GM12878 (cell line): ENCODE measurements around the gene KLC4. TPM values are rescaled to one million over a fixed set of nuclear protein-coding genes. Genes with fewer than 3 reads are reported as not detected.

ENCODE experiments used
- CHD2 ChIP-seq: IDR thresholded peaks from 2 replicates; pipeline ENCODE4 v1.6.1; 2011; ENCODE audit warnings: low read depth, low read length, improper control_type of control experiment, borderline replicate concordance
- CREM ChIP-seq: IDR thresholded peaks from 2 replicates; pipeline ENCODE4 v1.6.1; 2014; ENCODE audit warnings: antibody characterized with exemption, low read depth
- GATAD2B ChIP-seq: fragments of 450-650 bp; conservative IDR thresholded peaks from 2 replicates; pipeline ENCODE4 v1.6.1; 2017; ENCODE audit warnings: low read depth, mild to moderate bottlenecking, moderate library complexity
- IKZF2 ChIP-seq, 2 experiments: fragments of 450-650 bp; IDR thresholded peaks; 2 replicates each; pipeline ENCODE4 v1.6.1; 2017; ENCODE audit warnings: mild to moderate bottlenecking in 2 of 2, moderate library complexity in 2 of 2
- IRF3 ChIP-seq: fragments of 450-650 bp; IDR thresholded peaks from 2 replicates; pipeline ENCODE4 v1.6.1; 2014; ENCODE audit warnings: mild to moderate bottlenecking
- LARP7 ChIP-seq: fragments of 450-650 bp; IDR thresholded peaks from 2 replicates; pipeline ENCODE4 v1.6.1; 2017; ENCODE audit warnings: mild to moderate bottlenecking
- MXI1 ChIP-seq: fragments of 150-350 bp; IDR thresholded peaks from 2 replicates; pipeline ENCODE4 v1.6.1; 2011; ENCODE audit warnings: low read depth, mild to moderate bottlenecking, inconsistent platforms, low read length, improper control_type of control experiment
- NR2C1 ChIP-seq: fragments of 450-650 bp; IDR thresholded peaks from 2 replicates; pipeline ENCODE4 v1.6.1; 2017; ENCODE audit warnings: antibody characterized with exemption, mild to moderate bottlenecking, moderate library complexity
- NR2F1 ChIP-seq: fragments of 450-650 bp; conservative IDR thresholded peaks from 2 replicates; pipeline ENCODE4 v1.6.1; 2017; ENCODE audit warnings: mild to moderate bottlenecking
- NRF1 ChIP-seq: conservative IDR thresholded peaks from 2 replicates; pipeline ENCODE4 v1.6.1; 2011; ENCODE audit warnings: mild to moderate bottlenecking, low read depth, low read length, improper control_type of control experiment
- PBX3 ChIP-seq: IDR thresholded peaks from 2 replicates; pipeline ENCODE4 v1.6.1; 2011; ENCODE audit warnings: mild to moderate bottlenecking, low read depth, low read length, moderate library complexity; ENCODE audit not compliant: insufficient replicate concordance
- POLR2A ChIP-seq: IDR thresholded peaks from 2 replicates; pipeline ENCODE4 v1.6.1; 2011; ENCODE audit warnings: low read depth, mild to moderate bottlenecking, low read length
- RAD51 ChIP-seq: fragments of 450-650 bp; IDR thresholded peaks from 2 replicates; pipeline ENCODE4 v1.6.1; 2016; ENCODE audit warnings: moderate library complexity, mild to moderate bottlenecking, inconsistent platforms
- RELB ChIP-seq: fragments of 450-650 bp; IDR thresholded peaks from 2 replicates; pipeline ENCODE4 v1.6.1; 2017; ENCODE audit warnings: low read depth, mild to moderate bottlenecking, moderate library complexity
- SIN3A ChIP-seq: IDR thresholded peaks from 2 replicates; pipeline ENCODE4 v1.6.1; 2012; ENCODE audit warnings: low read depth, low read length, improper control_type of control experiment
- SIX5 ChIP-seq: IDR thresholded peaks from 2 replicates; pipeline ENCODE4 v1.6.1; 2011; ENCODE audit warnings: mild to moderate bottlenecking, low read depth, low read length, moderate library complexity; ENCODE audit not compliant: severe bottlenecking
- SKIL ChIP-seq: fragments of 450-650 bp; IDR thresholded peaks from 2 replicates; pipeline ENCODE4 v1.6.1; 2017; ENCODE audit warnings: mild to moderate bottlenecking, low read depth, inconsistent platforms; ENCODE audit not compliant: poor library complexity, severe bottlenecking
- SUPT20H ChIP-seq: IDR thresholded peaks from 2 replicates; pipeline ENCODE4 v1.6.1; 2011; ENCODE audit warnings: low read depth, mild to moderate bottlenecking, low read length, moderate library complexity, borderline replicate concordance; ENCODE audit not compliant: control insufficient read depth
- TBL1XR1 ChIP-seq: IDR thresholded peaks from 2 replicates; pipeline ENCODE4 v1.6.1; 2012; ENCODE audit warnings: low read depth, low read length, improper control_type of control experiment
- polyA plus RNA-seq, 11 experiments: library from polyadenylated mRNA; depleted of rRNA in 4 of 11; unstranded in 6 of 11; stranded (reverse) in 5 of 11; fragments of >200 nt; fragmentation: Nextera tagmentation in 4 of 11; fragmentation: Illumina TruSeq in 1 of 11; extraction: Ambion mirVana in 4 of 11; extraction: Trizol in 1 of 11; gene quantifications; 1 replicate in 1 of 11; 2 replicates in 10 of 11; pipeline versions ENCODE4 v1.2.1 to v1.2.3, GENCODE V29; 2011 to 2016; ENCODE audit warnings: inconsistent platforms in 2 of 11, missing spikeins in 2 of 11, low read depth in 1 of 11
- total RNA-seq, 4 experiments: library from RNA; depleted of rRNA in 3 of 4; stranded (reverse); fragments of >200 nt in 3 of 4; fragmentation: Illumina TruSeq in 1 of 4; extraction: Trizol in 1 of 4; gene quantifications; 2 replicates each; pipeline versions ENCODE4 v1.2.1 to v1.2.3, GENCODE V29; 2013 to 2021

The KLC4 gene
- total and polyA plus RNA-seq, 10 of the 15 experiments (the other 5 are each of a cell fraction or from before 2014, with no cell fraction given) = 0.90 to 13.4 (median 6.9) TPM

- TF ChIP-seq SUPT20H (no peak), NR2C1 (no peak), MXI1 (peak; percentile 88), LARP7 (no peak), IRF3 (no peak), SIX5 (peak; percentile 88), RELB (peak; percentile 22; the same call in 1 of the 2 replicates), NR2F1 (no peak), NRF1 (peak; percentile 57), TBL1XR1 (no peak), CREM (peak; percentile 85), PBX3 (peak; percentile 96), RAD51 (peak; percentile 38; the same call in 1 of the 2 replicates), CHD2 (peak; percentile 68; the same call in 1 of the 2 replicates), POLR2A (peak; percentile 82), SKIL (no peak), SIN3A (peak; percentile 89), IKZF2 (IDR thresholded peaks at IDR 0.05) (no peak), GATAD2B (no peak)
- TF ChIP-seq, all 136 proteins: peak for 40
Measured at GRCh38 chr6:43013843-43014433, 45.5 kb upstream of the KLC4 start, which contains the start of the genes KLHDC3 and MEA1 (continued).
